CD1c-positive myeloid dendritic cell (primary cell): ENCODE data around the gene CAMKMT.
A peak's percentile ranks its signal among the peaks of the same experiment; 100 is the strongest.

Experiments
- DNase-seq: peaks from one replicate; pipeline ENCODE4 v3.0.0-alpha.2; 2016; ENCODE audit errors: extremely low spot score

CAMKMT gene

GRCh38 chr2:44596537-44597320, 235.0 kb downstream of the CAMKMT start:
- DNase-seq: no peak

DNA sequence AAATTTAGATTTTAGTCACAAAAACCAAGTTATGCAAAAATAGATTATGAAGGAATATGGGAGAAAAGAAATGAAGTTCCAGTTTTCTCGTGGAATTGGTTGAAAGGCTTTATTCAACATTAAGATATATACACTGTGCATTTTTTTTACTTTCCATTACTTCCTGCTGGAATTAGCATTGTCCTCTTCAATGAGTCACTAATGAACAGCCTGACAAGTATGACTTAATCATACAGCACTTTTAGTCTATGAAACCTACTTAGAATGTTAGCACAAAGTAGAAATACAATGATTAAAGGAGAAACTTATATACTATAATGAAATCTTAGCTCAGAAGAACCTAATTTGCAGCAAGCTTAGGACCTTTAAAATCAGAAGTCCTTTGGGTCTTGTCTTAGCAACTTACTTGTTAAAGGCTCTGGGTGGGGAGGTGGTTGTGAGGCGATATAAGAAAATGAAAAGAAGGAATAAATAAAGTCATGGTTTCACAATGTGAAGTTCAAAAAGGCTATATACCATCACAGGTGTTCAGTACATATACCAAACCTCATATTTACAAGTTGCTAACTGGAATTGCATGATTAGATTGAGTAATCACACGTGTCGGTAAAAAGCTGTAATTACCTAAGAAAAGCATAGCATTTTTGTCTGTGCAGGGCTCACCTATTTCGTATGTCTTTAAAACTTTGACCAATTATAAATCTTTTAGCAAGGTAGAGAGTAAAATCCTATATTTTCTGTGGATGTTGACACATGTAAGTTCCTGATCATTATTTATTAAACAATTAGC, 236.8 kb downstream of the CAMKMT start:
- no peak for DNase-seq

DNA sequence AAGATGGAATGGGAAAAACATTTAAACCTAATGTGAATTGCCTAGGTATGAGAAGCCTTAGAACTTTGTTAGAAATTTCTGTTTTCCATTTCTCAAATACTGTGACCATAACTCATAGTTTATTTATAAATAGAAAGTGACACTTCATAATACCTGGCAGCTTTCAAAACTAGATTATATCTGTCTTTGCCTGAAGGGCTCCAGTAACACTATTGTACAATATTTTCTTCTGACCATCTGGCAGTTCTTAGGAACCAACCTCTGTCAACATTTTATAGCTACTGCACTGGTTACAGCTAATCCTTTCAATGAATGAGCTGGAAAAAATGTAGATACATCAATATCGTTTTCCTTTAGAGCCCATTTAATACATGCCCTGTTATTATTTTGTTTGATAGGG, 237.4 kb downstream of the CAMKMT start:
- no peak for DNase-seq

DNA sequence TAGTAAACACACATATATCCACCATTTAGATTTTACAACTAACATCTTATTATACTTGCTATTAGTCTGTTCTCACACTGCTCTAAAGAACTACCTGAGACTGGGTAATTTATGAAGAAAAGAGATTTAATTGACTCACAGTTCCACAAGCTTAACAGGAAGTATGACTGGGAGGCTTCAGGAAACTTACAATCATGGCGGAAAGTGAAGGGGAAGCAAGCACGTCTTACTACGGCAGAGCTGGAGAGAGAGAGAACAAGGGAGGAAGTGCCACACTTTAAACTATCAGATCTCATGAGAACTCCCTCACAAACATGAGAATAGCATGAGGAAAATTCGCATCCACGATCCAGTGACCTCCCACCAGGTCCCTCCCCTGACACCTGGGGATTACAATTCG, 240.7 kb downstream of the CAMKMT start:
- no peak for DNase-seq

DNA sequence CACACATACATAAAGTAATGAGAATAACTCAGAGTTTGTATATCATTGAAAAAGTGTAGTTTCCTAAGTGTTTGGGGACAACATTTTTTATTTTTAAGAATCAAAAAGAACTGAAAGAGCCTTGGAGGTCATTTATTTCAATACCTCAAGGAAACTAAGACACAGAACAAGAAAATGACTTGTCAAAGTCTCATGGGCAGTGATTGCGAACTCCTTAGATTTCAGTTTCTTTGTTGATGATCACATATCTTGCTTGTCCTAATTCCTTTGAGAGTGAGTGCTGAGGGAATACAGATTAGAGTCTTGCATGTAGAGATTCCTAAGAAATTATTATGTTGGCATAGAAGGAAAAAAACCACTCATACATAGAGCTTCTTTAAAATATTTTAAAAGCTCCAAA, 243.8 kb downstream of the CAMKMT start:
- DNase-seq: no peak

GRCh38 chr2:44612276-44612675, 250.5 kb downstream of the CAMKMT start:
- DNase-seq: peak; percentile 51

DNA sequence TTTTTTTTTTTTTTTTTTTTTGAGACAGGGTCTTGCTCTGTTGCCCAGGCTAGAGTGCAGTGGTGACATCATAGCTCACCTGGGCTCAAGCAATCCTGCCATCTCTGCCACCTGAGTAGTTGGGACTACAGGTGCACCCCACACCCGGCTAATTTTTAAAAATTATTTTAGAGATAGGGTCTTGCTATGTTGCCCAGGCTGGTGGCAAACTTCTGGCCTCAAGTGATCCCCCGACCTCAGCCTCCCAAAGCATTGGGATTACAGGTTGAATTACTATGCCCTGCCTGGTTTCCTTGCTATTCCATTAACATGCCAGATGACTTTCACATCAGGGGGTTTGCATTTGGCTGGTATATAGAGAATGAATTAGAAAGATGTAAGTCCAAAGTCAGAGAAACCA, 253.2 kb downstream of the CAMKMT start:
- no peak for DNase-seq

GRCh38 chr2:44615950-44616518, 254.3 kb downstream of the CAMKMT start:
- no peak for DNase-seq

DNA sequence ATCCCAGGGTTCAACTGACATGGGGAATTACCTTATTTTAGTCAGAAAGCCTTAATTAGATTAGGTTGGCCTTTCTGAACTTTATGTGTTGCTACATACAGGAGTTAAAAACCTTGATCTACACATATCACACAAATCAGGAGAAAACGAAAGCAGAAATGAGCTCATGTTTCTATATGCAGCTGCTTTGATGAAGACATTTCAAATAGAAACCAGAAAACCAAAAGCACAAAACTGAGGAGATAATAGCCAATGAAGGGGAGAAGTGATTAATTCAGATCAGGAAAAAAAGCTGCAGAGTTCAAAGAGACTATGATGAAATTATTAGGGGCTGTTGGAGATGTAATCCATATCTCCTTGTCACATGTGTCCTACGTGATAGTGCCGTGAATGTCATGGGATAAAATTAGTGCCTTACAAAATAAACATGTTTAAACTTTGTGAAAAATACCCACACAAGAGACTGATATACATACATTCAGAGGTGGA, 255.0 kb downstream of the CAMKMT start:
- DNase-seq: peak; percentile 7

- DNase-seq: no peak
Measured at GRCh38 chr2:44618251-44619023, 256.7 kb downstream of the CAMKMT start.

DNA sequence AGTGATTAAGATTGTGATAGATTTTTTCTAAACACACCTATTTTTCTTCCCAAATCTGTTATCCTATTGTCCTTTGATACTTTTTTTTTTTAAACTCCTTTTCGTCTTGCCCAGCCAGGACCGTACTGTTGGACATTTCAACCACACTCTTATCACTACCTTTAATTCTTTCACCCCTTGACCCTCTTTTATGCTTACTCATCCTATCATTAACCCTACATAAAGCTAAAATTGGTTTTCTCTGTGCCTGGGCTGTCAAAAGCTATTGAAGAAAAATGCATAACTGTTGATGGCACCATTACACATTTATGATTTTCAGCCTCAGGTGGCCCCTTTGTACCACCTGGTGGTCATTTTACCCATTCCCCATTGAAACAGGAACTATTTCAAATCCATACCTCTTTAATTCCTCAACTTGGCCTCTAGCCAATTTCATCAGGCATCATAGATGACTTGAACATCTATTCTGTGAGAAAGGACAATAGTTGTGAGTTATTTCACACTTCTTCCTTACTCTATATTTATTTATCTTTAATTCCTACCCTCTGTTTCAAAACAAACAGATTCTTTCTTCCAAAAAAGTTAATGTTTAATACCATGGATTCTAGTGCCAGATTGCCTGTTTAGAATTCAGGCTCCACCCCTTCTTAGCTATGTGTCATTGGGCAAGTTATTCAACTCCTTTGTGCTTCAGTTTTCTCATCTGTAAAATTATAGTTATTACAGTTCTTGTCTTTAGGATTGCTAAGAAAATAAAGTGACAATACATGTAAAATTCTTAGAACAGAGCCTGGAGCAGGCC, 258.6 kb downstream of the CAMKMT start:
- DNase-seq: no peak

GRCh38 chr2:44623622-44624351, 262.0 kb downstream of the CAMKMT start:
- DNase-seq: no peak

DNA sequence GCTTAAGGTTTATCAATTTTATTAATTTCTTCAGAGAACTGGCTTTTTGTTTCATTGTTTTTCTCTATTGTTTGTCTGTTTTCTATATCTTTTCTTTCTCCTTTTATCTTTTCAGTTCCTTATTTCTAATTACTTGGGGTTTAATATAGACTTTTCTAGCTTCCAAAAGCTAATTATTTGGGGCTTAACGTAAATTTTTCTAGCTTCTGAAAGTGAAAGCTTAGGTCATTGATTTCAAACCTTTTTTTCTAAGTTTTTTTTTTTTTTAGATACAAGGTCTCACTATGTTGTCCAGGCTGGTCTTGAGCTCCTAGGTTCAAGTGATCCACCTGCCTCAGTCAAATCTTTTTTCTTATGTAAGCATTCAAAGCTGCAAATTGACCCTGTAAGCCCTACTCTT, 266.6 kb downstream of the CAMKMT start:
- no peak for DNase-seq

DNA sequence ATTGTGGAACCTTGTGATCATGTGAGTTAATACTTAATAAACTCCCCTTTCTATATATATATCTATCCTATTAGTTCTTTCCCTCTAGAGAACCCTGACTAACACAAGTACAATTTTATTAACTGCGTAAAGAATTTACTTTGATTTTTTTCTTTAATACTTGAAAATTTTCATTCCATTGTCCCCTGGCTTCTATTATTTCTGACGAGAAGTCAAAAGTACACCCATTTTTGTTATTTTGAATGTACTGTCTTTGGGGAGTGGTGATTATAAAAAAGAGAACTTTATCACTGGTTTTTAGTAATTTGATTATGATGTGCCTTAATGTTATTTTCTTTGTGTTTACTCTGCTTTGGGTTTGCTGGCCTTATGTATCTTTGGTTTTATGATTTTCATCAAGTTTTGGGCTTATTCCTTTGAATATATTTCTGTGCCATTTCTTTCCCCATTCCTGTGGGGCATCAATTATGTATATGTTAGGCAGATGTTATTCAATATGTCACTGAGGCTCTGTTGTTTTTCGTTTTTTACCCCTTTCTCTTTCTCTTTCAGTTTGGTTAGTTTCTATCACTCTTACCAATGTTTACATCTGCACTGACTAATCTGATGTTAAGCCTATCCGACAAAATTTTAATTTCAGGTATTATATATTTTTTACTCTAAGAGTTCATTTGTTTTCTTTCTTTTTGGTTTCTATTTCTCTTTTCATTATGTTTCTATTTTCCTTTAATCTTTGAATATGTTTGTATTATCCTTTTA, 271.4 kb downstream of the CAMKMT start:
- no peak for DNase-seq

DNA sequence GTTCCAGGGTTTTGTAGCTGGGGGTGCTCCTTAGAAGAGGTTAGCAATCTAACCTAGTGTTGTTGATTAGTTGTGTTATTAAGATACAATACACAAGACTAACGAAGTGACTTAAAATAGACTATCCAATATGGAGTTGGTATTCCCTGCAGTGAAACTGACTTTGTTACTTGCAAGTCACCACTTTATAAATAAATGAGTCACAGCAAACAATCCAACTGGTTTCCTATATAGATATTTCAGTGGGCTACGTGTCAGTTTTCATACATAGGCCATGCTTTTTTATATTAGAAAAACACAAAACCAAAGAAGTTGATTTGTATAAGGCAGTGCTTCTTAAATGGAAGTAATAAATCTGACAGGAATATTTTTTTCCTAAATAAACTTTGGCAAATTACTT, 274.0 kb downstream of the CAMKMT start:
- DNase-seq: no peak

- DNase-seq: no peak
Measured at GRCh38 chr2:44638649-44639048, 276.9 kb downstream of the CAMKMT start.

DNA sequence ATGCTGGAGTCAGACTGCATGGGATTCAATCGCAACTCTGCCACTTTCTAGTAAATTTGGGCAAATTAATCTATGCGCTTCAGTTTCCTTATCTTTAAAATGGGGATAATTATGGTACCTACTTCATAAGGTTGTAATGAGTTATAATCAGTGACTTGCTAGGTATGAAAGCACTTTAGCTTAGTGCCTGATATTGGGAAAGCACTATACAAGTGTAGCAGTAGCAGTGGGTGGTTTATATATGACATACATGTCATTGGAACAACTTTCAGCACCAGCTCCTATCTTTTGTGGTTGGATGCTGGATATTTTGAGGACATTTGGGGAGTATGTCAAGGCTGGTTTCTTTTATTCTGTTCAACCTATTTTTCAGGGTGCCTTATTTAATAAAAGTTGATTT, 277.7 kb downstream of the CAMKMT start:
- no peak for DNase-seq

- no peak for DNase-seq
Measured at GRCh38 chr2:44642123-44642857, 280.5 kb downstream of the CAMKMT start.

GRCh38 chr2:44645937-44646336, 284.2 kb downstream of the CAMKMT start:
- DNase-seq: no peak
